MM.1S (cell line): ENCODE results near the gene SPATC1L.

Experiments
- CTCF ChIP-seq: fragments of 300-600 bp; sonication (generic); IDR thresholded peaks from 2 replicates; pipeline ENCODE4 v1.5.1; 2016; ENCODE audit warnings: antibody characterized with exemption, low read length, mixed read lengths
- EZH2 ChIP-seq: fragments of 300-600 bp; sonication (generic); optimal IDR thresholded peaks from 2 replicates; pipeline ENCODE3; 2017; ENCODE audit warnings: low read depth, mild to moderate bottlenecking, antibody characterized with exemption, low read length, mixed read lengths
- EZH2phosphoT487 ChIP-seq: fragments of 300-600 bp; sonication (generic); IDR thresholded peaks from 2 replicates; pipeline ENCODE4 v1.6.1; 2018; ENCODE audit warnings: antibody characterized with exemption, low read length

GRCh38 chr21:46171585-46171984 lies 12.7 kb downstream of the SPATC1L start:
- TF ChIP-seq EZH2phosphoT487 (no peak), CTCF (no peak), EZH2 (no peak)
